NK-92 (cell line): ENCODE data around the gene FLNB.

Source experiments
- DNase-seq: peaks from one replicate; lab custom pipeline; 2025; ENCODE audit not compliant: unreplicated experiment; lab: John Stamatoyannopoulos, UW

FLNB gene

GRCh38 chr3:58009026-58009748 is 965 bp downstream of the FLNB start:
- no peak for DNase-seq

GRCh38 chr3:58009749-58010535 is 1.7 kb downstream of the FLNB start:
- no peak for DNase-seq

DNA sequence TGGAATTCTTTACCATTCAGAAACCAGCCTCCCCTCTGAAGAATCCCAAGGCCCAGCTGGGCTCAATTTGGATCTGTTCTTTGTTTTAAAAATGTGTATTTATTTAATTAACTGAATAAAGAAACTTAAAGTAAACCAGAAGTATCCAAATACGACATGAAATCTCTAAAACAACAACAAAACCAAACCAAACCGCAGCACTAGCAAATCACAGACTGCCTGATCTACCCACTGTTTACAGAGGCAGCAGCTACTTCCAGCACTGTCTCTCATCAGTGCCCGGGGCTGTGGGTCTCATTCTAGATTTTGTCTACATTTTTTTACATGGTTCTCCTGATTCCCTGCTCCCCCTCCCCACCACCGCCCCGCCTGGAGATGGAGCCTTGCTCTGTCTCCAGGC is 2.3 kb downstream of the FLNB start:
- no peak for DNase-seq

DNA sequence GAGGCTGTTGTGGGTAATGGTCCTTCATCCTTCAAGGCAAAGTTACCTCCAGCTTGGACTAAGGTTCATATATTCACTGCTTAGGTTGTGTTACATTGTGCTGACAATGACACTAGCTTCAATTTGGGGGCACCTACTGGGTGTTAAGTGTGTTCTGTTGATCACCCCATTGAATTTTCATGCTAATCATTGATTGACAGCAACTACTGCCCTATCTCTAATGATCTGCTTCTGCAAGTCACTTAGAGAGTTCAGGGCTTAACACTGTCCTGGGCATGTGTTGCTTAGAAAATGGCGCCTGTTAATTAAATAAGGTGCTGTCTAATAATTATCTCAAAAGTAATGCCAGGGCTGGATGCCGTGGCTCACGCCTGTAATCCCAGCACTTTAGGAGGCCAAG is 3.4 kb downstream of the FLNB start:
- no peak for DNase-seq

GRCh38 chr3:58012302-58012701 is 4.1 kb downstream of the FLNB start:
- DNase-seq = no peak

DNA sequence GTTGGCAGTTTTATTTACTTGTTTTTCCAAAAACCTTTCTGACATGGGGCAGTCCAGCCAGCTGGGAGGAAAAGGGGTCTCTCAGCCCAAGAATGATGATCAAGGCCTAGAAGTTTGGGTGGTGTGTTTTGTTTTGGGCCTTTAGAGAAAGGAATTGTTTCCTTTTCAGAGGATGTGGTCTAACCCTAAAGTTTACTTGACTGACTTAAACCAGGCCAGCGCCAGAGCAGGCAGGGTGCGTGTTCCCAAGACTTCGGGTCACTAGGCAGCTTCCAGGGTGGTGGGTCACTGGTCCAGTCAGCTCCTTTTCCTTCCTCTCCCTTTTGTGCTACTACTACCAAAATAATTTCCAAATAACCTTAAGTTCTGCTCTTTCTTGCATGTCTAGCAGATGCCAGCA is 4.9 kb downstream of the FLNB start:
- DNase-seq = no peak

DNA sequence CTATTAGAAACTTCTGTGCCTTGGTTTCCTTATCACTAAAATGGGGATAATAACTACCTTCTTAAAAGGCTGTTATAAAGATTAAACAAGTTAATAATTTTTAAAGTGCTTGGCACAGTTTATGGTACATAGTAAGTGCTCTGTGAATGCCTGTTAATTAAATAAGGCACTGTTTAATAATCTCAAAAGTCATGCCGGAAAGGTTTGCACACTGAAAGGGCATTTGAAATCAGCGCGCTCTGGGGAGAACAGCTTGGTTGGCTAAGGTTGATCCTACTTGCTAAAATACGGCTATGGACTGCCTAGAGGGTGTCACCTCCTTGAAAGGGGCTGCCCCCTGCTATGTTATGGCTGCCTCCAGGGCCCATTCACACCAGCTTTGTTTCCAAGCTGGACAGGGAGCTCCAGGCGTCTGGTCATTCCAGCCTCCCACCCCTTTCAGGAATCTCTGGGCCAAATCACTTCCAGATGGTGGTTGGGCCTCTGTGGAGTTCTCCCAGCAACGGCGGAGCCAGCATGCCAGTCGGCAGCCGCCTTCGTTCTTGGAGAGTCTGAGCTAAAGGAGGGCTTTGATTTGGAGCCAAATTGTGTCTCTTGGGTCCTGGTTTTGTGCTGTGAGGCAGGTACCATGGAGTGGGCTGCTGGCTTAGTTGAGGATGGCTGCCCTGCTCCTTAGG is 5.9 kb downstream of the FLNB start:
- no peak for DNase-seq

GRCh38 chr3:58015520-58015915 is 7.3 kb downstream of the FLNB start:
- no peak for DNase-seq

GRCh38 chr3:58016710-58017109 is 8.5 kb downstream of the FLNB start:
- DNase-seq = no peak

- DNase-seq = no peak
These were observed 10.9 kb downstream of the FLNB start for GRCh38 chr3:58018892-58019742.

GRCh38 chr3:58020783-58021071 is 12.5 kb downstream of the FLNB start:
- DNase-seq = no peak

DNA sequence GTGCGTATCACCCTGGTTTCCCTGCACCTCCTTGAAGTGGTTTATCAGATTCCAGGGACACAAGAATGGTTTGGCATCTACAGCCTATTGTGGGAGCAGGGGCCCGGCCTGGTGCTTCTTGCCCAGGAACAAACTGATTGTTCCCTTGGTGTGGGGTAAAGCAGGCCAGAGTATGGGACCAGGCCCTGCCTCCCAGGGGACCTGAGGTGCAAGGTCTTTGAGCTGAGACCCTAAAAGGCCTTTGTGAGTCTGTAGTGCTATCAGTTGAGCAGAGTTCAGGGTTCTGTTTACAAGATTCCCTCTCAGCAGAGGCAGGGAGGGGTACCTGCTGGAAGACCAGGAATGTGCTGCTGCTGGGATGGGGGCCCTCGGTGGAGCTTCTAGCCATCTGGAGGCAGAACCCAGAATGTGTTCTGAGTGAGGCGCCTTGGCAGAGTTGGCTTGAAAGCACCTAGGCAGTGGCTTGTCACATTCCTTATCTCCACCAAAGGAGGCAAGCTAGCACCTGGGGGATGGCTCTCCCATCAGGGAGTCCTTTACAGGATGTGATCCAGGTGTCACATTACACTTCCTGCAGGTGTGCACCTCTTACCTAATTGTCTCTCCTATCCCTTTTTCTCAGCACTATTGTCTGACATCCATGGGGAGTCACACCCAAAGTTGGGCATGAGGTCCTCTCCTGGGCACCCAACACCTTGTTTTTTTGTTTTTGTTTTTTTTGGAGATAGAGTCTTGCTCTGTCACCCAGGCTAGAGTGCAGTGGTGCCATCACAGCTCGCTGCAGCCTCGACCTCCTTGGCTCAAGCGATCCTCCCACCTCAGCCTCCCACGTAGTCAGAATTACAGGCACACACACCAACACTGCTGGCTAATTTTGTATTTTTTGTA is 13.1 kb downstream of the FLNB start:
- DNase-seq = no peak

GRCh38 chr3:58021962-58022361 is 13.7 kb downstream of the FLNB start:
- DNase-seq = no peak

- no peak for DNase-seq
These were observed 14.3 kb downstream of the FLNB start for GRCh38 chr3:58022490-58022889.

DNA sequence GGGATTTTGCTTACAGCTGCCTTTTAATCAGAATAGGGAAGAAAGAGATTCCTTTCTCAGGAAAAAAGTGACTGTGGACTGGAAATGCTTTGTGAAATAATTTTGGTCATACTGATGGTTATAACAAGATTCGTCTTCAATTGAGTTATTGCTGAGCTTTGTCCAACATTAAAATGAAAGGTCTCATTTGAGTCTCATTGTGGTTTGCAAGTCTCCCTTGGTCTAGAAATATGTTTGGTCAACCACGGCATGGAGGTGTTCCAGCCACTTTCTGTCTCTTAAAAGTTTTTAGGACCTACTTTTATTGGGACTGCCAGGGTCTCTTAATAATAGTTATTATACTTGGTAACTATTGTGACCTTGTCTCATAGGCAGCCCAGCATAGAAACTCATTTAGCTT is 15.3 kb downstream of the FLNB start:
- DNase-seq = no peak

DNA sequence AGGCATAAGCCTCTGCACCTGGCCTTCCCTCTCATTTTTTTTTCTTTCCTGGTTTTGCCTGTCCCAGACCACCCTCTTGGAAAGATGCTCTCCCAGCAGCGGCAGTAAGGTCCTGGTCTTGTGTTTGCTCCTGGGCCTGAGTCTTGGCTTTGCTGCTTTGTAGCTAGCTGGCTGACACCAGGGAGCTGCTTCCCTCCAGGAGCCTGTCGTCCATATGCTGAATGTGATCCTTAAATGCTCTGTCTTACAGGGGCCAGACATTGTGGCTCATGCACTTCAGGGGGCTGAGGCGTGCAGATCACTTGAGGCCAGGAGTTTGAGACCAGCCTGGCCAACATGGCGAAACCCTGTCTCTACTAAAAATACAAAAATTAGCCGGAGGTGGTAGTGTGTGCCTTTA is 17.2 kb downstream of the FLNB start:
- no peak for DNase-seq

DNA sequence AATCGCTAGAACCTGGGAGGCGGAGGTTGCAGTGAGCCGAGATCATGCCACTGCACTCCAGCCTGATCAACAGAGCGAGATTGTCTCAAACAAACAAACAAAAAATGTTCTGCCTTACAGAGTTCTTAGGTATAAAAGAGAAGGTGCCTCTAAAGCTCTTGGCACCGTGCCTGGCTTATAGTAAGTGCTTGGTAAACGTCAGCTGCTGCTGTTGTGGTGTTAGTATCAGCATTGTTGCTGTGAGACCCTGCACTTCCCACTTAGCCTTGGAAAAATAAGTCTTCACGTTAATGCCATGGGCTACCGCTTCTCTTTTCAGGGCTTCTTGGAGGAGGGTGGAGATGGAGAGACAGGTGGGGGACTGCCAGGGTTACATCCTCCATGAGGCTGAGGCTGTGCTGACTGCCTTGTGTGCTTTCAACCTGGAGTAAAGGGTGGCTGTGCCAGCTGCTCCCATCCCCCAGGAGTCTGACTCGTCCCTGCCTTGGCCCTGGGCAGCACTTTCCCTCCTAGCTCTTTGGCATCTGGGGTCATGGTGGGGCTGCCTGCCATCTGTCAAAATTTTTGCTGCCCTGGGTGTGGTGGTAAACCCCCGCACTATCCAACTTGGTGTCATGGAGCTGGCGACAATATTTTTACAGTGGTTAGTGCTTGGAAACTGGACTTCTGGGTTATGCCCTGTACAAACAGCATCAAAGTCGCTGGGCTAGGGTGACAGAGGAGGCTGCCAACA is 17.8 kb downstream of the FLNB start:
- DNase-seq = no peak

DNA sequence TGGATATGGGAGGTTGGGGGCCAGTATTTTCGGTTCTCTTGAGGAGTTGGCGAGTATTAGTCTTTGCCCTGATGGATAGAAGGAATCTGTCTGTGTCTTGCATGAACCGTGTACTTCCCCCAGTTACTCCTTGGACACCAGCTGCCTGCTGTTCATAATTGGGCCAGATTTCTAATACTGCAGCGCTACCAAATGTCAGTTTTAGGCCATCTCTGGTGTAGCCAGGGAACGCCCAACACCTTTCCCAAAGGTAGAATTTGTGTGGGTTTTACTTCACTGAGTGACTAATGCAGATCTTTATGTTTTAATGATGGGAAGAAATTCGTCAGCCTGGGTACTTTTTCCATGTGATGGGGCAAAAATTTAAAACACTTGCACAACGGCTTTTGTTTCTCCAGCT is 18.4 kb downstream of the FLNB start:
- DNase-seq = no peak

DNA sequence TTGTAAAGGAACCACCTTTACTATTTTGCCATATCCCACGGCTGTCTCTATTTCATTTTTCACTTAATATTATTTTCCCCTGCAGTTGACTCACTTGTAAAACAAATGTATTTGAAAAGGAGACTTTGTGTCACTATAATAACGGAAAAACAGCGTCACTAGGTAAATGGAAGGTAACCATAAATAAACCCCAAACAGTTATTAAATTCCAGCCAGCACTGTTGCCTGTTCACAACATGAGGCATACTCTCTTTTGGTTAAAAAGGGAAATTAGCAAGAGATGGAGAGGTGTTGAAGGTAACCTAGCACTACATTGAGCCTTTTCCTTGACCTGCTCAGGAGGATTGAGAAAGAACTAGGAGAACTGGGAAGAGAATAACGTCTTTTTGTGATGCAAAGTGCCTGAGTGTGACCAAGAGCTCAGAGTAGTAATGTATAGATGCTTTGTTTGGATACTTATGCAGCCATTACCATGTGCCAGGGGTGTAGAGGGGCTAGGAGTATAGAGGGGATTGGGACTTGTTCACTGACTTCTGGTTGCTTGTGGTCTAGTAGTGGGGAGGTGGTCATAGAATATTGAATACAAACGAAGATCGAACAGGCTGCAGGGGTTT is 19.6 kb downstream of the FLNB start:
- no peak for DNase-seq
